Stomach (tissue), 4 donors: ENCODE results near the gene RNF220.

ENCODE experiments used
- POLR2A ChIP-seq, 4 donors: fragments of 450-650 bp; IDR thresholded peaks; one replicate each; pipeline ENCODE4 v1.6.1; 2016; ENCODE audit warnings: antibody characterized with exemption in 4 of 4, control low read depth in 2 of 4, mild to moderate bottlenecking in 1 of 4, moderate library complexity in 1 of 4
- POLR2AphosphoS5 ChIP-seq, 3 donors: sonication (generic); formaldehyde crosslinking; IDR thresholded peaks; one replicate each; pipeline ENCODE4 v1.6.1; 2016; ENCODE audit warnings: antibody characterized with exemption in 3 of 3

- TF ChIP-seq POLR2A (IDR thresholded peaks at IDR 0.05) (no peak), POLR2AphosphoS5 (IDR thresholded peaks at IDR 0.05) (no peak)
Measured at GRCh38 chr1:44514673-44515072, 109.6 kb downstream of the RNF220 start.
